HG03039 (cell line): ENCODE measurements around the gene IL16.
"Not testable (repeated sequence)": the region's sequence is repeated elsewhere in the genome, so short reads cannot be mapped to it uniquely, and the experiment has no call there.

Experiments
- ATAC-seq: cut with Tn5 transposase; IDR thresholded peaks from one replicate; pipeline ENCODE4 v1.9.1; 2021; ENCODE audit warnings: mild to moderate bottlenecking, moderate library complexity; ENCODE audit not compliant: unreplicated experiment

The IL16 gene

DNA sequence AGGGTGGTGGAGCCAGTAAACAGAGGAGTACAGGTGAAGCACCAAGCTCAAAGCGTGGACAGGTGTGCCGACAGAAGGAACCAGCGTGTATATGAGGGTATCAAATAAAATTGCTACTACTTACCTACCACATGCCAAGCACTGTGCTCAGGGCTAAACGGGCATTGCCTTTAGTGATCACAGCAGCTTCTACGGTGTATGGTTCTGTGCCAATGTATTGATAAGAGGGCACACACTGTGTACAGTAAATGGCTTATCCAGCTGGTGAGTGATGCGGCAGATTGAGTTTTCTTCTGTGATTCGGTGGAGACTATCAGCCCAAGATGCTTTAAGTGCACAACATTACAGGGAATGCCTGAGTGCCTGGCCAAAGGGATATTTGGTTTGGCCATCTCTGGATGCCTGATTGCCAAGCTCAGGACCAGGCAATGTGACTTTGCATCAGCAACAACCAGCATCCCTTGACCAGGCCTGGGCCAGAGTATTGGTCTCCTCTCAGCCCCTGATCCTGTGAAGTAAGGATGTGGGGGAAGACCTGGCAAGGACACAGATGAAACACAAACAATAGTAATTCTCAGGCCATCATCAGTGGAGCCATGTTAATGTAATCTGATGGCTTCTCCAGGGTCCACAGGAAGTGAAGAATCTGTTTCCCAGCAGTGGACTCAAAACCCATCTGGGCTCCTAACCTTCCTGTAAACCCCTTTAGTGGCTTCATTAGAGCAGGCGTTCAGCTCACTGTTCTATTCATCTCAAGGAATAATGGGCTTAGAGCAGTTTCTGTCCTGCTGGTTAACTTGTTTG is 113.2 kb downstream of the IL16 start:
- ATAC-seq: no peak

DNA sequence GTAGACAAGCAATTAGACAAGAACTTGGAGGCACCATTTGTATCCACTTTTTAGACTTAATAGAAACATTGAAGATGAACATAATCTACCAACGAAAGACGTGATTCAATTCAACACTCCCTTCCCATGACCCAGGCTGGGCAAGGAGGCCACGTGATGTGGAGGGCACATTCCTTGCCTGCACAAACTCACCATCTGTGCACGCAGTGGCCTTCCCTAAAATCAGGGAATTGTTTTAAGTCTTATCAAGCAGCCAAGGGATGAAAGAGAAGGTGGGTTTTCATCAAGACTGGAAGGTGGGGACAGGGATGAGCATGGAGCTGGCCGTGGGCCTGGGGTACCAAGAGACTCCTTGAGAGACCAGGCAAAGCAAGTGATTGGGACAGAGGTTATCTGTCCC is 113.8 kb downstream of the IL16 start:
- ATAC-seq: no peak

DNA sequence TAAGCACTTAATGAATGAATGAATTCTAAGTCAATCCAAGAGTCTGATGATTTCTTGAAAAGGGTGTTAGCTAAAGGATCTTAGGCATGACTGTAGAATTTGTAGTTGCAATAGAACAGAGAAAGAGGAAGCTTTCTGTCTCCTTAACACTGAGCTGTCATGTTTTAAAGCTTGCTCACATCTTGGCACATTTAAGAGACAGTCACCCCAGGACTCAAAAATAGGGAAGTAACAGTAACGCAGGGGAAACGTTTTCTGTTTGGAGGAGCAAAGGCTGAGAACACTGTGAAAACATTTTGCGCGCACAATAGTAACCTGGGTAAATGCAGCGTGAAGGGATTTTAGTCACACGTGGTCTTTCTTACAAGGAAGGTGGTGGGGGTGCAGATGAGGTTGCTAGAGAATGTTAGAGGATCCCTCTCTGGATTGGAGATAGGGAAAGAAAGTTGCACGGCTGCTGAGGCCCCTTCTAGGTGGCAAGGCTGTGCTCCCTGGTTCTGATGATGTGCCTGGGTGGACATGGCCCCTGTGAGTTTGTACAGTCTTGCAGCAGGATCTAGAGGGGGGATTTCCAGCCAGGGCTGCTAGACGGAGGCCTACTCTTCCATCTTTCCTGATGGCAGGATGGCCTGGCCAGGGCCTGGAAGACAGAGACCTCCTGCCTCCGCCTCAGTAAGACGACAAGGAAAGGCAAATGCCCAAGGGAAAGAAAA is 115.2 kb downstream of the IL16 start:
- no peak for ATAC-seq

DNA sequence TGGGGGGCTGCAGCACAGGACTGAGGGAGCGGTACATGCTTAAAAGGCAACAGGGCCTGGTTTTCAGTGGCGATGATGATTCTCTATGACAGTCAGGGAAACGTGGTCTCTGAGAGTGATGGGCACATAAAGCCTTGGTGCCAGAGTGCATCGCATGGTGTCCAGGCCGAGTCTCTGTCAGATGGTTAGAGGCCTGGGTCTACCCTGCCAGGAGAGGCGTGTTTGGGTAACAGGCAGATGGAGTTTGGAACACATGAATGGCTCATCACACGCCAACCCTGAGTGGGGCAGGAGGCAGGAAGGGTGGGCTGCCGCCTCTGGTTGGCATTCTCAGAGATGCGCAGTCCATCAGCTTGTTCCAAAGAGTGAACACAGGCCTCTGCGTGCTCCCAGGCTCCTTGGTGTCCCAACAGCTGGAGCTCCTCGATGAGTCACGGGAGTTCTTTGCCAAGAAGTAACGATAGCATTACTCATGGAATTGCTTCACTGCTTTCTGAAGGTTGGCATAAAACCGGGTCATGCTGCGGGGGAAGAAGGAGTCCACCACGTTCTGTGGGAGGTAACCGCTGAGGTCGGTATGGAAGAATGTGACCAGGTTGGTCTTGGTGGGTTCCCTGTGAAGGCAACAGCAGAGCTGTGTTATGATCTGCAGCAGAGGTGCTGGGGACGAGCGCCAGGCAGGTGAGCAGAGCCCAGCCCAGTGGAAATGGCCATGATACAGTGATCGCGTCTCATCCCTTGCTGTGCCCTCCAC is 116.3 kb downstream of the IL16 start:
- ATAC-seq: no peak

DNA sequence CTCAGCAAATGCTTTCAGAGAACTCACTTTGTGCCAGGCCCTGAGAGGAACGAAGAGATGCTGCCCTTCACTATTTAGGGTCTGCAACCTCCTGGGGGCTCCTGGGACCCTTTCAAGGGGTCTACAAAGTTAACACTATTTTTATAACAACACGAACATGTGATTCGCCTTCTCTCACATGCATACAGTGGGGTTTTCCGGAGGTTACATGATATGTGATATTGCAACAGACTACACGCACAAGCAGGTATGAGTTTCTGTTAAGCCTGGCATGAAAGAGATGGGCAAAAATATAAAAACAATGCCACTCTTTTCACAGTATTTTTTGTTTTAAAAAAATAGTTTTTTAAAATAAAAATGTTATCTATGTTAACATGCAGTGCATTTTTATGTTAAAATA is 117.0 kb downstream of the IL16 start:
- no peak for ATAC-seq

DNA sequence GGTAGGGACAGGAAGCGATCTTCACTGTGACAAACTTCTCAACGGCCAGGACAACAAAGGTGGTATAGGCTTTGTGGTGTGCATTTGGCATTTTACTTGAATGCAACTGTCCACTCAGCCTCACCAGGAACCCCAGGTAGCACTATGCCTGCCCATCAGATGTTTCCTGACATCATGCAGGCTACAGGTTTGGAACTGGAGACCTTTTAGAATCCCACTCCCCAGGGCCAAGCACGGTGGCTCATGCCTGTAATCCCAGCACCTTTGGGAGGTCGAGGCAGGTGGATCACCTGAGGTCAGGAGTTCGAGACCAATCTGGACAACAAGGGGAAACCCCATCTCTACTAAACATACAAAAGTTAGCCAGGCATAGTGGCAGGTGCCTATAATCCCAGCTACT is 117.7 kb downstream of the IL16 start:
- no peak for ATAC-seq

DNA sequence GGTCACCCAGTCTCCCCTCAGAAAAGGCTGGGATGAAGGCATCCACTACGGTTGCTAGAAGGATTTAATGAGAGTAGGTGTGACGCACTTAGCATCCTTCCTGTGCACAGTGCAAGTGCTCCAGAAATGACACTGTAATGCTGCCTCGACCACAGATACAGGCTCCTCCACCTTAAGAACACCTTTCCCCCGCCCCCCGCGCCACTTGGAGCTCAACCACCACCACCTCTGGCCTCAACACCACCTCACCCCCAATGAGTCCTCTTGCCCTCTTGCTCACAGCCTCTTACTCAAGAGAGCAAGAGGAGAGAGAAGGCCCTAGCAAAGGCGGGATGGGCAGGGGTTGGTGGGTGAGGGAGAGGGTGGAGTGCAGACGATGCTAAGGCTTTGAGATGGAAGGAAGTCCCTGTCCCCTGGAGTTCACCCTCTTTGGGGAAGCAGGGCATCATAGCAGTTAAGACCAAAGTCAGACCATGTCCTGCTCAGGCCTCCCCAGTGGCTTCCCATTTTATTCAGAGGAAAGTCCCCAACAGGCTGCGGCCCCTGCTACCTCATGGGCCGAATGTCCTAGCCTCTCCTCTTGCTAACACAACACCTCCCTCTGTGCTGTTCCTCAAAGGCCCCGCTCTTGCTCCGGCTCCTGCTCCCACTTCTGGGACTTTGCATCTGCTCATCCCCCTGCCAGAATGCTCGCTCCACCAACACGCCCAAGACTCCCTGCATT is 118.9 kb downstream of the IL16 start:
- no peak for ATAC-seq

DNA sequence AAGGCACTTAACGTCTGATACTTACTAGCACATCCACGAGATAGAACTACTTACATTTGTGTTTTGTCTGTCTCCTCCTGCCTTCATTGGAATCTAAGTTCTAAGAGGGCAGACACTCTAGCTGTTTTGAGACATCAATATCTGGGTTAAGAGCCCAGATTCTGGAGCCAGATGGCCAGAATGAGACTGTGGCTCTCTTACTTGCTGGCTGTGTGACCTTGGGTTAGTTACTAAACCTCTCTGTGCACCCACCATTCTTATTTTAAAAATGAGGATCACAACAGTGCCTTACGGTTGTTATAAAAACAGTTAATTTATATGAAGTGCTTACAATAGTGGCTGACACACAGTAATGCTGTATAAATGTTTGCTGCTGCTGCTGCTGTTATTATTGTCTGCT is 119.6 kb downstream of the IL16 start:
- no peak for ATAC-seq

DNA sequence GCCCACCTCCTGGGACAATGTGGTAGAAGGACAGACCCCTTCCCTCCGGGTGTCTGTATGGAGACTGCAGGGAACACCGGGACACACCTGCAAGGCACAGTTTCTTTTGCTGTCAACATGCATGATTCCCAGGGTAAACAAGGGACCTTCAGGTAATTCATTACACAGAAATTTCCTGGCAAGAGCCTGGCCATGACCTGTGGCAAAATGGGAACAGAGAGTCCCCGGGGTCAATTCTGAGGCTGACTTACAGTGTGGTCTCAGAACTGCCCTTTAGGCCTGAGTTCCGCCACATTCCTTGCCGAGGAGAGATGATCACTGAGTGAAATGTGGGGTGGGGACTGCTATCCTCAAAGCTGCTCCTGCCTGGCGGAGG is 121.0 kb downstream of the IL16 start:
- ATAC-seq: no peak

DNA sequence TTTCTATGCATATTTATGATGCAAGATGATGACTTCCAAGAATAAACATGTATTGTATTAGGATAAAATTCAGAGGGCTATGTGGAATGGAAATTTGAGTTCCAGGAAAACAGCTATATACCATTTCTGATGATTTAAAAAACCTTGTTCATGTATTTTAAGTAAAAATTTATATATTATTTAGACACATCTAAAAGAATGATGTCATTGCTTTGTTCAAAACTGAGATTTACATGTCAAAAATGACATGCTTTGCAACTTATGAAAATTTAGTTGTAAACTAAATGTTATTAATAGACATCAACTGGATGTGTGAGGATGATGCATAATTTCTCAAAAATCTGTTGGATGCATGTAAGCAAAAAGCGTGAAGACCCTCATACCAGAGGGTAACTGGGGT is 125.0 kb downstream of the IL16 start:
- ATAC-seq: no peak

DNA sequence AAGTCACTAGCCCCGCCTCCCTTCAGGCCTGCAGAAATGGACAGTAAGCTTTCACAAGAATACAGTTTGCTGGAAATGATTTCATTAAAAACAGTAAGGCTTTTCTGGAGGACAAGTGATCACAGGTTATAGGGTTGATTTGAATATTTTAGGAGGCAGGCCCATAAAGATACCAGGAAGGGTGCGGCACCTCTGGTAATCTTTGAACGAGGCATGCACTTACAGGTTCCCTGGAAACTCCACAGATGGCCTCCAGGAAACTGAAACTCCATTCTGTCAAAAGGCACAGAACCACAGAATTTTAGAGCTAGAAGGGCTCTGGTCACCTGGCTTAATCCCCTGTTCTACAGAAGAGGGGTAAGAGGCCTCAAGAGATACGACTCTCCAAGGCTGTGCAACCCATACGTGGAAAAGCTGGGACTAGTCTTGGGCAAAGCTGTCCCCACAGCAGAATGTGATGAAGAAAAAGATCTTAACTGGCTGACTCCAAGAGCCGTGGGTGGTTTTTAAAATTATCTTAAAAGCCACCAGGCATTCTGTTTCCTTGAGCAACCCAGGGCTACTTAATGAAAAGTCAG is 126.1 kb downstream of the IL16 start:
- ATAC-seq: no peak

DNA sequence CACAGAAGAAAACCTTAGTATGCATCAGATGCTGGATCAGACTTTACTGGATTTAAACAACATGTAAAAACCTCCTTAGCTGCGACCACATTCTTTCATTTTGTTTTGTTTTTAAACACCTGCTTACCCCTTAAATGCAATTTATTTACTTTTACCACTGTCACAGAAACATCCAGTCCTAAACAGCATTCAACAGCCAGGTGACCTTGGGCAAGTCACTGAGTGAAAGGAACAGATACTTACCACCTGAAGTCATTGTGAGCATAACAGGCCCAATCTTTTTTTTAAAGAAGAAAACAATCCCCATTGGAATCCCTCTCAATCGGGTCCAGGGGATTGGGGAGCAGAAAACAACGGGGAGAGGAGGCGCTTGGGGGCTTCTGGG is 126.9 kb downstream of the IL16 start:
- no peak for ATAC-seq

DNA sequence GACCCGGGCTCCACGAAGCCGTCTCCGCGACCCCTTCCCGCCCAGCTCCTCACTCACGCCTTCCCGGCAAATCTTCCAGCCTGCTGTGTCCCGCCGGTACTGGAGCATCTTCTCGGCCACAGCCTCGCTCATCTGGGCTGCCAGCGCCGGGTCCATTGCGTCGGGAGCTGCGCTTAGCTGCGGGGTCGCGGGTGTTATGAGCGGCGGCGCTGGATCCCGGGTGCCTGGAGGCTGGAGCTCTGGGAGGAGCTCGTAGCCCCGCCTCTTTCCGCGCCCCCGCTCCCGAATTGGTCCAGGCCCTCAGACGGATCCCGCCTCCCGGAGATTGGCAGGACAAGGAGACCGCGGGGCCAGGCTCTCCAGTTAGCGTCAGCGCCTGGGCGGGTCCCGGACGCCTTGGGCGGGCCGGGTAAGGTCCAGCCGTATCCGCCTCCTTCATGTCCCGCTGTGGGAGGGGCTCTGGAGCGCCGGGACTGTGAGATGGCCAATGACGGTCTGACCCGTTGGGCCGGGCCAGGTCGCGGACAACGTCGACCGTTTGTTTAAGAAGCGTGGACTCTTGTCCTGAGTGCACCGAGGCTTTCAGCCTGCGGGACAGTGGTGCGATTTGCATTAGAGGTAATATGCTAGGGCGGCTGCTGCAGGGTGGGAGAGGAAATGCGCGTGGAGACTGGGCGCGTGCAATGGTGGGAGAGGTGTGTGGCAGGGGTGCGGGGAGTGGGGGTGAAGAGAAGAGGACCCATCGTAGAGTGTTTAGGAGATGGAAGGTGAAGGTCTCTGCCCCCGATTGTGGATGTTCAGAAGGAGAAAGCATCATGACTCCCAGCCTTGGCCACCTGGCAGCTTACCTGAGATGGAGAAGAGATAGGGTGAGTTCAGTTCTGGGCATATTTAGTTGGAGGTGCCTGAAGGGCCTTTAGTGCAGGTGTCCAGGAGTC is 127.5 kb downstream of the IL16 start, which contains the start of gene STARD5:
TSS of gene STARD5 (minus strand) at position 198 of the 938 bp plus-strand sequence. CDS start at position 156, 42 bp downstream.
- peak; percentile 99 for ATAC-seq

DNA sequence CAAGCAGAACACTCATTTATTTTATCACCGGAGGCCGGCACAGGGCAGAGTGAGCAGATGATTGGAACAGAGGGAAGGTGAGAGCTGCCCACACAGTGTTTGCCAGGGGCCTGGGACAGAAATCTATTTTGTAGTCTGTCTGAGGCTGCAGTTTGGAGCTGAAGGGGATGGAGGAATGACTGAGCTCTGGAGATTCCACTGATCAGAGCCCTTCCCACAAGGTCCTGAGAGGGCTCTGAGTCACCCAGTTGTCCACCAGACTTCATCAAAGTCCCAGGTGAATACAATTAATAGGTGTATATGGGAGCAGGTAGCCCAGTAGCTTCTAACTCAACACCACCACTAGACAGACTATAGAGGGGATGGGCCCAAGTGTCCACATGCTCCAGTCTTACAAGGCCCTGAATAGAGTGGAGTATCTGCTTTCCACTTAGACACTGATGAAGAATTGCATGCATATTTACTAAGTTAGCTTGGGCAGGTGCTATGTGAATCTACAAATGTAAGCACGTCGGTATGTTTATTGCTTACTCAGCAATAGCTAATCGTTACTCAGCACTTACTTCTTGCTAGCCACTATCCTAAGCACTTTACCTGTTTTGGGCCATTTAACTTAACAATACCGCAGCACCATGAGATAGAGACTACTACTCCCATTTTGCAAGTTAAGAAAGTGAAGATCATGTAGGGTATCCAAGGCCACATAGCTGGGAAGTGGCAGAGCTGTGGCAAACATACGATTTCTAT is 130.0 kb downstream of the IL16 start:
- ATAC-seq: no peak

DNA sequence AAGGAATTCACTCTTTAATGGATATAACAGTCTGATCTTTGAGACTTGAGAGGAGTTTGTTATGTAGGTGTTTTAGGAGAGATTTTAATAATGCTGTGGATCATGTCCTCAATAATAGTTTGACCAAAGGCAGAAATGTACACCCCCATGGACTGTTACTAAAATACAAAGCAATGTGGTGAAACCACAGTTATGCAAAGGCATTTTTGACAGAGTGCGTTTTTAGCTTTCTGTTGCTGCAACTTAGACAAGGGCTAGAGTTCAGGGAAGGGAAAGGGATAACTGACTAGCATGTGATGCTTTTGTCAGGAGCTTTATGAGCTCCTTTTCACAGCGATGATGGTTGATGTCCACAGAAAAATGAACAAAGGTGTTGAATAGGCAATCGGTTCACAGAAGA is 130.8 kb downstream of the IL16 start:
- no peak for ATAC-seq

DNA sequence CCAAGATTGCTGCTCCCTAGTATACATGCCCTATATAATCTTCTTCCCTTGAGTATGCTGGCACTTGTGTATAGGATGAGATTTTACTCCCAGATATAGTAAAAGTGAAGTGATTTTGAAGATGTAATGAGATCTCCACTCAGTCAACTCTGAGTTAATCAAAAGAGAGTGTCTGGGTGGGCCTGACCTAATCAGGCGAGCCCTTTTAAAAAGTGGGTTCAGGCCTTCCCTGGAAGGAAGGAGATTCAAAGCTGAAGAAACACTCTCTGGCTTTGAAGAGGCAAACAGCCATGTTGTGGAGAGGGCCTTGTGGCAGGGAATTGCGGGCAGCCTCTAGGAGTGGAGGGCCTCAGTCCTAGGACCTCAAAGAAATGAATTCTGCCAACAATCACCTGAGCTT is 132.8 kb downstream of the IL16 start:
- ATAC-seq: no peak

DNA sequence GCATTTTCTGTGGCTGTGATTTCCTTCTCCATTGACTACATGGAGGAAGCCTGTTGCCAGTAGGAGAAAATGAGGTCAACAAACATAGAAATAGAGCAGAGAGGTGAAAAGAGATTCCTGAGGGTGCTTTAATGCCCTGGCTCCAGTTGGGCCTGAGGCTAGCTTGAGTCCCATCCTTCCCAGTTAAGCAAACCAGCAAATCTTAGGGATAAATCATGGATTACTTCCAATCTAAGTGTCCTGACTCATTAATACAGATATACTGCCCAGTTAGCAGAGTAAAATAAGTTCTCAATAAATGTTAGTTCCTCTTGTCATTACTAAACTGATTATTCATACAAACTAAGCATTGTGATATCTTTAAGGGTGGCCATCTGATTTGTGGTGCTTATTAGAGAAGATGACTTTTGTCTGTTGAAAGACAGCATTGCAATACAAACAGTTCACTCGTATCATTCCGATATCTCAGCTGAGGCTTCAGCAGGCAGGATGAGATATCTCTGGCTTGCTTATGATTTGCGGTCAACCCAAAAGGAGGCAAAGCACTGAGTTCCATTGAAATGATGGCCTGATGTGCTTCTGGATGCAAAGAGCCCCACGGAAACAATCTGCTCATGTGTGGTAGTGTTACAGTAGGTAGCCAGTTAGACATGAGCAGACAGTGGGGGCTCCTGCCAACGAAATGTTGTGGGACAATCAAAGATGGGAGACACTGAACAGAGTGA is 133.8 kb downstream of the IL16 start:
- ATAC-seq: no peak

DNA sequence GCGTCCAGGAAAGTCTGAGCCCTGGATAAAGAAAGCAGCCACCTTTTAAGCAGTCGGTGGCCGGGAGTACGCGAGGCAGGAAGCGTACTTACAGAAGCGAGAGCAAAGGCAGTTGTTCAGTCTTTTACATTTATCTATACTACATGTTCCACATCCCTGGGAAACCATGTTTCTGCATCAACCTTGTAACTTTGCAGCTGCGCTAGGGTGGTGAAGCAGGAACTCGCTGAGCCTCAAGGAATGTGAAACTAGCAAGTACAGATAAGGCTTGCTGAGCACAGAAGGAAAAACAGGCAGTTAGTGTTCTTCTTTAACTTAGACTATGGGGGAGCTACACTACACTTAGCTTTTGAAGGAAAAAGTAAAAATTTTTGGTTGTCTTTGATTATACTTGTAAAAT is 134.5 kb downstream of the IL16 start:
- not testable (repeated sequence) for ATAC-seq
